Measurements from ENCODE around the gene NT5C3A.

- no peak for TF ChIP-seq ZNF398 (tag by site-specific recombination; IDR thresholded peaks at IDR 0.05)
- TF ChIP-seq OVOL3 (tag by site-specific recombination; IDR thresholded peaks at IDR 0.05): no peak
These were observed 29.1 kb upstream of the NT5C3A start for GRCh38 chr7:33091641-33092191.

Measured in HEK293 (cell line).